ENCODE measurements around the gene FGFR2.

Gene FGFR2

GRCh38 chr10:121553511-121554264, 44.6 kb downstream of the FGFR2 start:
- no peak for DNase-seq (ENCODE audit: low spot score)

GRCh38 chr10:121552746-121553145, 45.5 kb downstream of the FGFR2 start:
- DNase-seq (ENCODE audit: low spot score) = no peak

- DNase-seq (ENCODE audit: low spot score) = no peak
Observed at GRCh38 chr10:121551210-121551885, 46.9 kb downstream of the FGFR2 start.

- no peak for DNase-seq (ENCODE audit: low spot score)
Observed at GRCh38 chr10:121544301-121544869, 53.9 kb downstream of the FGFR2 start.

- DNase-seq (ENCODE audit: low spot score) = no peak
Observed at GRCh38 chr10:121543545-121543944, 54.7 kb downstream of the FGFR2 start.

GRCh38 chr10:121541450-121542120, 56.7 kb downstream of the FGFR2 start:
- no peak for DNase-seq (ENCODE audit: low spot score)

- DNase-seq (ENCODE audit: low spot score) = no peak
Observed at GRCh38 chr10:121540732-121541395, 57.4 kb downstream of the FGFR2 start.

GRCh38 chr10:121539786-121540185, 58.5 kb downstream of the FGFR2 start:
- DNase-seq (ENCODE audit: low spot score) = no peak

- DNase-seq (ENCODE audit: low spot score) = no peak
Observed at GRCh38 chr10:121536310-121536913, 61.8 kb downstream of the FGFR2 start.

- DNase-seq (ENCODE audit: low spot score) = no peak
Observed at GRCh38 chr10:121535381-121535780, 62.9 kb downstream of the FGFR2 start.

- no peak for DNase-seq (ENCODE audit: low spot score)
Observed at GRCh38 chr10:121532292-121532864, 65.9 kb downstream of the FGFR2 start.

GRCh38 chr10:121531830-121532178, 66.4 kb downstream of the FGFR2 start:
- DNase-seq (ENCODE audit: low spot score) = no peak

GRCh38 chr10:121531076-121531829, 67.0 kb downstream of the FGFR2 start:
- no peak for DNase-seq (ENCODE audit: low spot score)

GRCh38 chr10:121530481-121531075, 67.7 kb downstream of the FGFR2 start:
- no peak for DNase-seq (ENCODE audit: low spot score)

GRCh38 chr10:121527690-121528089, 70.6 kb downstream of the FGFR2 start:
- no peak for DNase-seq (ENCODE audit: low spot score)

GRCh38 chr10:121526801-121527221, 71.4 kb downstream of the FGFR2 start:
- DNase-seq (ENCODE audit: low spot score) = no peak

- no peak for DNase-seq (ENCODE audit: low spot score)
Observed at GRCh38 chr10:121526135-121526790, 72.0 kb downstream of the FGFR2 start.

GRCh38 chr10:121525251-121526134, 72.8 kb downstream of the FGFR2 start:
- no peak for DNase-seq (ENCODE audit: low spot score)
